GM23338 (cell line): ENCODE results near the gene TRAF3IP1. TPM values are rescaled to one million over a fixed set of nuclear protein-coding genes. Genes with fewer than 3 reads are reported as not detected.

ENCODE experiments used
- ATAC-seq: fragments of 200-7000 bp; cut with Tn5 transposase; 3 replicates; pipeline ENCODE4 v1.9.1; 2020
- DNase-seq: peaks from one replicate; pipeline ENCODE4 v3.0.0-alpha.2; 2015; ENCODE audit warnings: low spot score
- H2AFZ ChIP-seq: fragments of 200-600 bp; sonication (generic); 2 replicates; pipeline ENCODE4 v1.8.0; 2016; ENCODE audit warnings: antibody characterized with exemption, mild to moderate bottlenecking, moderate library complexity
- H3F3A ChIP-seq: fragments of 200-600 bp; sonication (generic); replicated peaks from 2 replicates; pipeline ENCODE4 v1.8.0; 2017; ENCODE audit warnings: antibody characterized with exemption, mixed run types, low read depth
- H3K27ac ChIP-seq: fragments of 200-600 bp; sonication (generic); 2 replicates; pipeline ENCODE4 v1.6.1; 2016; ENCODE audit warnings: low read depth
- H3K27me3 ChIP-seq: fragments of 200-600 bp; sonication (generic); 2 replicates; pipeline ENCODE4 v1.8.0; 2016; ENCODE audit warnings: mild to moderate bottlenecking, mixed run types, moderate library complexity; ENCODE audit not compliant: insufficient read depth
- H3K36me3 ChIP-seq: fragments of 200-600 bp; sonication (generic); 2 replicates; pipeline ENCODE4 v1.8.0; 2016; ENCODE audit warnings: mild to moderate bottlenecking; ENCODE audit not compliant: insufficient read depth
- H3K4me1 ChIP-seq: fragments of 200-600 bp; sonication (generic); 2 replicates; pipeline ENCODE4 v1.8.0; 2016; ENCODE audit warnings: mild to moderate bottlenecking, moderate library complexity; ENCODE audit not compliant: insufficient read depth
- H3K4me2 ChIP-seq: fragments of 200-600 bp; sonication (generic); 2 replicates; pipeline ENCODE4 v1.7.1; 2017; ENCODE audit warnings: mixed run types
- H3K4me3 ChIP-seq: fragments of 200-600 bp; sonication (generic); 2 replicates; pipeline ENCODE4 v1.6.1; 2016; ENCODE audit warnings: mixed run types
- H3K79me2 ChIP-seq: fragments of 200-600 bp; sonication (generic); replicated peaks from 2 replicates; pipeline ENCODE4 v1.8.0; 2017; ENCODE audit warnings: mild to moderate bottlenecking; ENCODE audit not compliant: insufficient read depth
- H3K9me2 ChIP-seq: fragments of 200-600 bp; sonication (generic); 2 replicates; pipeline ENCODE4 v1.8.0; 2017; ENCODE audit not compliant: insufficient read depth
- H4K20me1 ChIP-seq: fragments of 200-600 bp; sonication (generic); replicated peaks from 2 replicates; pipeline ENCODE4 v1.8.0; 2017; ENCODE audit warnings: mild to moderate bottlenecking; ENCODE audit not compliant: insufficient read depth
- H3K27ac Mint-ChIP-seq: 2 replicates; pipeline ENCODE4 v1.8.0; 2020; ENCODE audit warnings: inconsistent platforms, mild to moderate bottlenecking, moderate library complexity, mixed read lengths
- H3K27me3 Mint-ChIP-seq: 3 replicates; pipeline ENCODE4 v1.8.0; 2022; ENCODE audit warnings: low read depth, mild to moderate bottlenecking, moderate library complexity, mixed read lengths, inconsistent platforms; ENCODE audit not compliant: insufficient read depth, poor library complexity
- H3K36me3 Mint-ChIP-seq: 3 replicates; pipeline ENCODE4 v1.8.0; 2021; ENCODE audit warnings: low read depth, mild to moderate bottlenecking, inconsistent platforms, moderate library complexity, mixed read lengths
- H3K4me1 Mint-ChIP-seq: 3 replicates; pipeline ENCODE4 v1.8.0; 2020; ENCODE audit warnings: mild to moderate bottlenecking, inconsistent platforms, mixed read lengths
- H3K4me3 Mint-ChIP-seq: 3 replicates; pipeline ENCODE4 v1.8.0; 2021; ENCODE audit warnings: moderate library complexity, mild to moderate bottlenecking, inconsistent platforms, mixed read lengths
- H3K9me3 Mint-ChIP-seq: 3 replicates; pipeline ENCODE4 v1.8.0; 2020; ENCODE audit warnings: moderate library complexity, mild to moderate bottlenecking, inconsistent platforms, mixed read lengths
- CREB1 ChIP-seq: fragments of 250-450 bp; sonication (Bioruptor Pico); IDR thresholded peaks from 2 replicates; pipeline ENCODE4 v1.5.0; 2020; ENCODE audit warnings: low read depth, mild to moderate bottlenecking, moderate library complexity
- CTCF ChIP-seq, 2 experiments: fragments of 200-600 bp in 1 of 2; sonication (generic) in 1 of 2; conservative IDR thresholded peaks; 2 replicates each; pipeline versions ENCODE4 v1.5.1 to v1.6.1; 2016 to 2017; ENCODE audit warnings: antibody characterized with exemption in 2 of 2, low read depth in 2 of 2, mild to moderate bottlenecking in 2 of 2, moderate library complexity in 1 of 2
- ETS1 ChIP-seq: IDR thresholded peaks from 2 replicates; pipeline ENCODE4 v1.6.1; 2016; ENCODE audit warnings: antibody characterized with exemption
- EZH2 ChIP-seq: fragments of 200-600 bp; sonication (generic); IDR thresholded peaks from one replicate; pipeline ENCODE4 v1.8.0; 2017; ENCODE audit warnings: antibody characterized with exemption, mild to moderate bottlenecking, low read depth; ENCODE audit not compliant: unreplicated experiment
- EZH2phosphoT487 ChIP-seq: fragments of 200-600 bp; sonication (generic); IDR thresholded peaks from one replicate; pipeline ENCODE4 v1.8.1; 2018; ENCODE audit warnings: antibody characterized with exemption; ENCODE audit not compliant: unreplicated experiment
- JUNB ChIP-seq: IDR thresholded peaks from one replicate; pipeline ENCODE4 v1.6.1; 2016; ENCODE audit warnings: antibody characterized with exemption; ENCODE audit not compliant: unreplicated experiment
- NANOG ChIP-seq: IDR thresholded peaks from 2 replicates; pipeline ENCODE4 v1.6.1; 2016; ENCODE audit warnings: antibody characterized with exemption, borderline replicate concordance
- POLR2AphosphoS5 ChIP-seq: IDR thresholded peaks from 2 replicates; pipeline ENCODE4 v1.6.1; 2016; ENCODE audit warnings: antibody characterized with exemption, low read depth
- REST ChIP-seq: IDR thresholded peaks from one replicate; pipeline ENCODE4 v1.6.1; 2018; ENCODE audit warnings: antibody characterized with exemption; ENCODE audit not compliant: unreplicated experiment
- STAT1 ChIP-seq: IDR thresholded peaks from one replicate; pipeline ENCODE4 v1.6.1; 2016; ENCODE audit warnings: antibody characterized with exemption; ENCODE audit not compliant: unreplicated experiment
- ZNF114 ChIP-seq: fragments of 250-450 bp; sonication (Bioruptor Pico); IDR thresholded peaks from 2 replicates; pipeline ENCODE4 v1.5.0; 2020; ENCODE audit warnings: mild to moderate bottlenecking, moderate library complexity
- ZNF331 ChIP-seq: fragments of 250-450 bp; sonication (Bioruptor Pico); IDR thresholded peaks from 2 replicates; pipeline ENCODE4 v1.5.0; 2020; ENCODE audit warnings: low read depth, mild to moderate bottlenecking, moderate library complexity
- polyA plus RNA-seq: library from polyadenylated mRNA; unstranded; fragments of >200 nt; fragmentation: Nextera tagmentation; extraction: Ambion mirVana; gene quantifications from 2 replicates; pipeline ENCODE4 v1.2.1, GENCODE V29; 2016
- total RNA-seq: library from RNA; depleted of rRNA; stranded (reverse); fragments of >200 nt; shearing (Covaris generic); gene quantifications from 2 replicates; pipeline ENCODE4 v1.2.3, GENCODE V29; 2014
- TF ChIP-seq, protein P1 (sequence below): fragments of 250-450 bp; sonication (Bioruptor Pico); IDR thresholded peaks from 2 replicates; pipeline ENCODE4 v1.5.0; 2020; ENCODE audit warnings: mild to moderate bottlenecking, moderate library complexity

The TRAF3IP1 gene
- total and polyA plus RNA-seq, 2 experiments from 2014 or later = 12.5 to 20.7 TPM

- ATAC-seq (no peak), DNase-seq (peak; percentile 54)
- Mint-ChIP-seq H3K27me3 (peaks cover 20% of the 10 kb centered on the region), H3K4me3 (0 out of 3 replicates have a peak overlapping the region, but pooled peaks have one; percentile 17), H3K36me3 (no peaks in the 10 kb centered on the region; the same call in 2 of the 3 replicates), H3K4me1 (peaks cover 42% of the 10 kb centered on the region), H3K27ac (no peak overlapping the region), H3K9me3 (no peaks in the 10 kb centered on the region)
- Histone ChIP-seq H3K27ac (no peak overlapping the region), H3K79me2 (peaks cover 16% of the 10 kb centered on the region), H3K27me3 (peaks cover 6% of the 10 kb centered on the region; the same call in 1 of the 2 replicates), H3K4me2 (no peak overlapping the region), H3K9me2 (no peaks in the 10 kb centered on the region), H4K20me1 (peaks cover 15% of the 10 kb centered on the region), H3F3A (peaks cover 4% of the 10 kb centered on the region; the same call in 1 of the 2 replicates), H2AFZ (no peak overlapping the region), H3K4me1 (peaks cover 26% of the 10 kb centered on the region), H3K4me3 (no peak overlapping the region), H3K36me3 (no peaks in the 10 kb centered on the region)
- TF ChIP-seq EZH2 (no peak), EZH2phosphoT487 (no peak), STAT1 (no peak), CREB1 (CRISPR knock-in tag) (no peak), ZNF331 (CRISPR knock-in tag) (no peak), POLR2AphosphoS5 (no peak), NANOG (no peak), JUNB (no peak), ZNF114 (no peak), REST (no peak), CTCF (conservative IDR thresholded peaks at IDR 0.05; ENCODE audit: low read depth in 2 of 2) (no peak), ETS1 (no peak)
- TF ChIP-seq, protein P1, sequence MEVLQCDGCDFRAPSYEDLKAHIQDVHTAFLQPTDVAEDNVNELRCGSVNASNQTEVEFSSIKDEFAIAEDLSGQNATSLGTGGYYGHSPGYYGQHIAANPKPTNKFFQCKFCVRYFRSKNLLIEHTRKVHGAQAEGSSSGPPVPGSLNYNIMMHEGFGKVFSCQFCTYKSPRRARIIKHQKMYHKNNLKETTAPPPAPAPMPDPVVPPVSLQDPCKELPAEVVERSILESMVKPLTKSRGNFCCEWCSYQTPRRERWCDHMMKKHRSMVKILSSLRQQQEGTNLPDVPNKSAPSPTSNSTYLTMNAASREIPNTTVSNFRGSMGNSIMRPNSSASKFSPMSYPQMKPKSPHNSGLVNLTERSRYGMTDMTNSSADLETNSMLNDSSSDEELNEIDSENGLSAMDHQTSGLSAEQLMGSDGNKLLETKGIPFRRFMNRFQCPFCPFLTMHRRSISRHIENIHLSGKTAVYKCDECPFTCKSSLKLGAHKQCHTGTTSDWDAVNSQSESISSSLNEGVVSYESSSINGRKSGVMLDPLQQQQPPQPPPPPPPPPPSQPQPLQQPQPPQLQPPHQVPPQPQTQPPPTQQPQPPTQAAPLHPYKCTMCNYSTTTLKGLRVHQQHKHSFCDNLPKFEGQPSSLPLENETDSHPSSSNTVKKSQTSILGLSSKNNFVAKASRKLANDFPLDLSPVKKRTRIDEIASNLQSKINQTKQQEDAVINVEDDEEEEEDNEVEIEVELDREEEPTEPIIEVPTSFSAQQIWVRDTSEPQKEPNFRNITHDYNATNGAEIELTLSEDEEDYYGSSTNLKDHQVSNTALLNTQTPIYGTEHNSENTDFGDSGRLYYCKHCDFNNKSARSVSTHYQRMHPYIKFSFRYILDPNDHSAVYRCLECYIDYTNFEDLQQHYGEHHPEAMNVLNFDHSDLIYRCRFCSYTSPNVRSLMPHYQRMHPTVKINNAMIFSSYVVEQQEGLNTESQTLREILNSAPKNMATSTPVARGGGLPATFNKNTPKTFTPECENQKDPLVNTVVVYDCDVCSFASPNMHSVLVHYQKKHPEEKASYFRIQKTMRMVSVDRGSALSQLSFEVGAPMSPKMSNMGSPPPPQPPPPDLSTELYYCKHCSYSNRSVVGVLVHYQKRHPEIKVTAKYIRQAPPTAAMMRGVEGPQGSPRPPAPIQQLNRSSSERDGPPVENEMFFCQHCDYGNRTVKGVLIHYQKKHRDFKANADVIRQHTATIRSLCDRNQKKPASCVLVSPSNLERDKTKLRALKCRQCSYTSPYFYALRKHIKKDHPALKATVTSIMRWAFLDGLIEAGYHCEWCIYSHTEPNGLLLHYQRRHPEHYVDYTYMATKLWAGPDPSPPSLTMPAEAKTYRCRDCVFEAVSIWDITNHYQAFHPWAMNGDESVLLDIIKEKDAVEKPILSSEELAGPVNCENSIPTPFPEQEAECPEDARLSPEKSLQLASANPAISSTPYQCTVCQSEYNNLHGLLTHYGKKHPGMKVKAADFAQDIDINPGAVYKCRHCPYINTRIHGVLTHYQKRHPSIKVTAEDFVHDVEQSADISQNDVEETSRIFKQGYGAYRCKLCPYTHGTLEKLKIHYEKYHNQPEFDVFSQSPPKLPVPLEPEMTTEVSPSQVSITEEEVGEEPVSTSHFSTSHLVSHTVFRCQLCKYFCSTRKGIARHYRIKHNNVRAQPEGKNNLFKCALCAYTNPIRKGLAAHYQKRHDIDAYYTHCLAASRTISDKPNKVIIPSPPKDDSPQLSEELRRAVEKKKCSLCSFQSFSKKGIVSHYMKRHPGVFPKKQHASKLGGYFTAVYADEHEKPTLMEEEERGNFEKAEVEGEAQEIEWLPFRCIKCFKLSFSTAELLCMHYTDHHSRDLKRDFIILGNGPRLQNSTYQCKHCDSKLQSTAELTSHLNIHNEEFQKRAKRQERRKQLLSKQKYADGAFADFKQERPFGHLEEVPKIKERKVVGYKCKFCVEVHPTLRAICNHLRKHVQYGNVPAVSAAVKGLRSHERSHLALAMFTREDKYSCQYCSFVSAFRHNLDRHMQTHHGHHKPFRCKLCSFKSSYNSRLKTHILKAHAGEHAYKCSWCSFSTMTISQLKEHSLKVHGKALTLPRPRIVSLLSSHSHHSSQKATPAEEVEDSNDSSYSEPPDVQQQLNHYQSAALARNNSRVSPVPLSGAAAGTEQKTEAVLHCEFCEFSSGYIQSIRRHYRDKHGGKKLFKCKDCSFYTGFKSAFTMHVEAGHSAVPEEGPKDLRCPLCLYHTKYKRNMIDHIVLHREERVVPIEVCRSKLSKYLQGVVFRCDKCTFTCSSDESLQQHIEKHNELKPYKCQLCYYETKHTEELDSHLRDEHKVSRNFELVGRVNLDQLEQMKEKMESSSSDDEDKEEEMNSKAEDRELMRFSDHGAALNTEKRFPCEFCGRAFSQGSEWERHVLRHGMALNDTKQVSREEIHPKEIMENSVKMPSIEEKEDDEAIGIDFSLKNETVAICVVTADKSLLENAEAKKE (CRISPR knock-in tag) = no peak
Observed at GRCh38 chr2:238285653-238286082, 34.6 kb upstream of the TRAF3IP1 start.
